ENCODE results near the gene GDPD3. TPM values are rescaled to one million over a fixed set of nuclear protein-coding genes. Genes with fewer than 3 reads are reported as not detected.

GDPD3 gene
- total and polyA plus RNA-seq, 9 of the 15 experiments (the other 6 are each of a cell fraction or from before 2014, with no cell fraction given), result 0.47 to 3.9 (median 1.1) TPM

- TF ChIP-seq RNF219 (CRISPR knock-in tag; IDR thresholded peaks at IDR 0.05) (no peak), NUFIP1 (IDR thresholded peaks at IDR 0.05; ENCODE audit: partially characterized antibody) (peak; percentile 21), ZNF695 (CRISPR knock-in tag; IDR thresholded peaks at IDR 0.05) (no peak), TCF7 (IDR thresholded peaks at IDR 0.05; ENCODE audit: borderline replicate concordance) (peak; percentile 44; the same call in 1 of the 2 replicates), POLR2B (IDR thresholded peaks at IDR 0.05; ENCODE audit: low read depth, partially characterized antibody) (peak; percentile 96), ZBTB33 (CRISPR knock-in tag; IDR thresholded peaks at IDR 0.05) (peak; percentile 62), NONO (IDR thresholded peaks at IDR 0.05; ENCODE audit: low read depth in 2 of 2, low read length in 1 of 2) (peak; percentile 58 to 92; a peak in 3 of 4 replicates), POLR2AphosphoS2 (IDR thresholded peaks at IDR 0.05; ENCODE audit: low read length) (peak; percentile 88)
- TF ChIP-seq, protein P1, sequence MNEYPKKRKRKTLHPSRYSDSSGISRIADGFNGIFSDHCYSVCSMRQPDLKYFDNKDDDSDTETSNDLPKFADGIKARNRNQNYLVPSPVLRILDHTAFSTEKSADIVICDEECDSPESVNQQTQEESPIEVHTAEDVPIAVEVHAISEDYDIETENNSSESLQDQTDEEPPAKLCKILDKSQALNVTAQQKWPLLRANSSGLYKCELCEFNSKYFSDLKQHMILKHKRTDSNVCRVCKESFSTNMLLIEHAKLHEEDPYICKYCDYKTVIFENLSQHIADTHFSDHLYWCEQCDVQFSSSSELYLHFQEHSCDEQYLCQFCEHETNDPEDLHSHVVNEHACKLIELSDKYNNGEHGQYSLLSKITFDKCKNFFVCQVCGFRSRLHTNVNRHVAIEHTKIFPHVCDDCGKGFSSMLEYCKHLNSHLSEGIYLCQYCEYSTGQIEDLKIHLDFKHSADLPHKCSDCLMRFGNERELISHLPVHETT (CRISPR knock-in tag; conservative IDR thresholded peaks at IDR 0.05 in 1 of 2, IDR thresholded peaks at IDR 0.05 in 1 of 2), result peak in 1 of 2 experiments; percentile 88; a peak in 2 of 4 replicates
- TF ChIP-seq, protein P2, sequence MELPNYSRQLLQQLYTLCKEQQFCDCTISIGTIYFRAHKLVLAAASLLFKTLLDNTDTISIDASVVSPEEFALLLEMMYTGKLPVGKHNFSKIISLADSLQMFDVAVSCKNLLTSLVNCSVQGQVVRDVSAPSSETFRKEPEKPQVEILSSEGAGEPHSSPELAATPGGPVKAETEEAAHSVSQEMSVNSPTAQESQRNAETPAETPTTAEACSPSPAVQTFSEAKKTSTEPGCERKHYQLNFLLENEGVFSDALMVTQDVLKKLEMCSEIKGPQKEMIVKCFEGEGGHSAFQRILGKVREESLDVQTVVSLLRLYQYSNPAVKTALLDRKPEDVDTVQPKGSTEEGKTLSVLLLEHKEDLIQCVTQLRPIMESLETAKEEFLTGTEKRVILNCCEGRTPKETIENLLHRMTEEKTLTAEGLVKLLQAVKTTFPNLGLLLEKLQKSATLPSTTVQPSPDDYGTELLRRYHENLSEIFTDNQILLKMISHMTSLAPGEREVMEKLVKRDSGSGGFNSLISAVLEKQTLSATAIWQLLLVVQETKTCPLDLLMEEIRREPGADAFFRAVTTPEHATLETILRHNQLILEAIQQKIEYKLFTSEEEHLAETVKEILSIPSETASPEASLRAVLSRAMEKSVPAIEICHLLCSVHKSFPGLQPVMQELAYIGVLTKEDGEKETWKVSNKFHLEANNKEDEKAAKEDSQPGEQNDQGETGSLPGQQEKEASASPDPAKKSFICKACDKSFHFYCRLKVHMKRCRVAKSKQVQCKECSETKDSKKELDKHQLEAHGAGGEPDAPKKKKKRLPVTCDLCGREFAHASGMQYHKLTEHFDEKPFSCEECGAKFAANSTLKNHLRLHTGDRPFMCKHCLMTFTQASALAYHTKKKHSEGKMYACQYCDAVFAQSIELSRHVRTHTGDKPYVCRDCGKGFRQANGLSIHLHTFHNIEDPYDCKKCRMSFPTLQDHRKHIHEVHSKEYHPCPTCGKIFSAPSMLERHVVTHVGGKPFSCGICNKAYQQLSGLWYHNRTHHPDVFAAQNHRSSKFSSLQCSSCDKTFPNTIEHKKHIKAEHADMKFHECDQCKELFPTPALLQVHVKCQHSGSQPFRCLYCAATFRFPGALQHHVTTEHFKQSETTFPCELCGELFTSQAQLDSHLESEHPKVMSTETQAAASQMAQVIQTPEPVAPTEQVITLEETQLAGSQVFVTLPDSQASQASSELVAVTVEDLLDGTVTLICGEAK (IDR thresholded peaks at IDR 0.05), result peak; percentile 83
- TF ChIP-seq, protein P2 (CRISPR knock-in tag; IDR thresholded peaks at IDR 0.05), result no peak
Observed at GRCh38 chr16:30065102-30065942, 48.0 kb downstream of the GDPD3 start, which contains the start of gene ALDOA (continued).

All from K562 (cell line).